H1 (cell line): Measurements from ENCODE around the gene UPF1. TPM values are rescaled to one million over a fixed set of nuclear protein-coding genes. Genes with fewer than 3 reads are reported as not detected.

ENCODE experiments used
- CTCF ChIA-PET: fragments of 300-600 bp; sonication (Branson Sonifier 250); formaldehyde crosslinking; loops from one replicate; lab custom pipeline; 2021; ENCODE audit not compliant: partially characterized antibody; lab: Charles Lee
- POLR2A ChIA-PET: fragments of 300-600 bp; sonication (Branson Sonifier 250); formaldehyde crosslinking; loops from one replicate; lab custom pipeline; 2021; ENCODE audit warnings: inconsistent platforms; ENCODE audit not compliant: partially characterized antibody; lab: Charles Lee
- DNase-seq, 2 experiments: peaks; one replicate each; pipeline versions ENCODE4 v3.0.0 to v3.0.0-alpha.2; 2010 to 2022; ENCODE audit warnings: low spot score in 2 of 2, low read depth in 1 of 2, mixed read lengths in 1 of 2
- FAIRE-seq: peaks from 2 replicates; lab custom pipeline; 2011; peaks lifted over from hg19 to GRCh38; lab: Jason Lieb, UNC
- H2AFZ ChIP-seq: 2 replicates; pipeline ENCODE4 v1.8.1; 2012; ENCODE audit warnings: low read length, inconsistent platforms
- H2AK5ac ChIP-seq: 2 replicates; pipeline ENCODE4 v1.6.1; 2013; ENCODE audit warnings: low read depth, low read length
- H2BK120ac ChIP-seq: replicated peaks from 2 replicates; pipeline ENCODE3; 2013; ENCODE audit warnings: low read depth, low read length, inconsistent platforms
- H2BK12ac ChIP-seq: 2 replicates; pipeline ENCODE4 v1.6.1; 2013; ENCODE audit warnings: low read depth, low read length
- H2BK15ac ChIP-seq: 2 replicates; pipeline ENCODE4 v1.6.1; 2013; ENCODE audit warnings: low read length
- H2BK20ac ChIP-seq: 2 replicates; pipeline ENCODE4 v1.6.1; 2013; ENCODE audit warnings: low read length
- H2BK5ac ChIP-seq: 2 replicates; pipeline ENCODE4 v1.6.1; 2013; ENCODE audit warnings: low read depth, low read length
- H3K14ac ChIP-seq: 2 replicates; pipeline ENCODE4 v1.6.1; 2013; ENCODE audit warnings: inconsistent platforms; ENCODE audit not compliant: insufficient read length
- H3K18ac ChIP-seq: 2 replicates; pipeline ENCODE4 v1.6.1; 2013; ENCODE audit warnings: low read length; ENCODE audit errors: extremely low read depth
- H3K23ac ChIP-seq: 2 replicates; pipeline ENCODE4 v1.6.1; 2013; ENCODE audit warnings: inconsistent platforms; ENCODE audit not compliant: insufficient read length
- H3K23me2 ChIP-seq: 2 replicates; pipeline ENCODE4 v1.6.1; 2013; ENCODE audit warnings: low read depth, low read length
- H3K27ac ChIP-seq: 2 replicates; pipeline ENCODE4 v1.6.1; 2011; ENCODE audit warnings: low read depth, low read length, inconsistent platforms
- H3K27me3 ChIP-seq, 4 experiments: replicated peaks in 1 of 4; 1 replicate in 1 of 4; 2 replicates in 3 of 4; pipeline versions ENCODE4 v1.6.1 to v1.8.1; 2011 to 2013; ENCODE audit warnings: low read length in 3 of 4, mild to moderate bottlenecking in 3 of 4, inconsistent platforms in 2 of 4, mixed read lengths in 2 of 4, moderate library complexity in 1 of 4; ENCODE audit not compliant: control insufficient read depth in 3 of 4, insufficient read depth in 3 of 4; ENCODE audit errors: extremely low read depth in 1 of 4
- H3K36me3 ChIP-seq, 4 experiments: 2 replicates each; pipeline versions ENCODE4 v1.6.1 to v1.8.1; 2011 to 2013; ENCODE audit warnings: mild to moderate bottlenecking in 4 of 4, low read length in 3 of 4, moderate library complexity in 2 of 4, control low read depth in 1 of 4, inconsistent platforms in 1 of 4; ENCODE audit not compliant: insufficient read depth in 4 of 4, control insufficient read depth in 2 of 4
- H3K4ac ChIP-seq: replicated peaks from 2 replicates; pipeline ENCODE3; 2013; ENCODE audit warnings: low read length, low read depth, mixed read lengths, inconsistent platforms; ENCODE audit not compliant: insufficient read length
- H3K4me1 ChIP-seq, 4 experiments: replicated peaks in 1 of 4; 1 replicate in 1 of 4; 2 replicates in 3 of 4; pipeline versions ENCODE4 v1.6.1 to v1.8.1; 2011 to 2013; ENCODE audit warnings: low read length in 3 of 4, inconsistent platforms in 2 of 4, mixed read lengths in 1 of 4; ENCODE audit not compliant: insufficient read depth in 4 of 4, control insufficient read depth in 3 of 4
- H3K4me2 ChIP-seq, 2 experiments: 2 replicates each; pipeline versions ENCODE4 v1.6.1 to v1.8.1; 2011 to 2013; ENCODE audit warnings: low read depth in 2 of 2, low read length in 2 of 2, control low read depth in 1 of 2, inconsistent platforms in 1 of 2, mild to moderate bottlenecking in 1 of 2; ENCODE audit not compliant: insufficient read depth in 1 of 2
- H3K4me3 ChIP-seq, 4 experiments: fragments of 200-600, 300-600 bp in 1 of 4; sonication (generic), shearing (Covaris generic), sonication (Bioruptor Twin) in 1 of 4; 2 replicates each; pipeline versions ENCODE4 v1.5.1 to v1.8.1; 2011 to 2016; ENCODE audit warnings: low read length in 4 of 4, low read depth in 3 of 4, control low read depth in 2 of 4, inconsistent platforms in 2 of 4, mild to moderate bottlenecking in 2 of 4, mixed read lengths in 1 of 4, moderate library complexity in 1 of 4; ENCODE audit not compliant: insufficient read depth in 2 of 4; ENCODE audit errors: extremely low read depth in 1 of 4
- H3K56ac ChIP-seq: replicated peaks from 2 replicates; pipeline ENCODE3; 2013; ENCODE audit warnings: low read depth, mild to moderate bottlenecking, mixed read lengths, low read length, inconsistent platforms; ENCODE audit not compliant: insufficient read length
- H3K79me1 ChIP-seq: 2 replicates; pipeline ENCODE4 v1.6.1; 2013; ENCODE audit warnings: low read depth, low read length, control low read depth
- H3K79me2 ChIP-seq, 2 experiments: 2 replicates each; pipeline versions ENCODE4 v1.6.1 to v1.8.1; 2012 to 2013; ENCODE audit warnings: low read length in 2 of 2, mild to moderate bottlenecking in 2 of 2, inconsistent platforms in 1 of 2; ENCODE audit not compliant: insufficient read depth in 2 of 2, control insufficient read depth in 1 of 2
- H3K9ac ChIP-seq, 4 experiments: replicated peaks in 1 of 4; 1 replicate in 1 of 4; 2 replicates in 3 of 4; pipeline versions ENCODE4 v1.6.1 to v1.8.1; 2011 to 2013; ENCODE audit warnings: low read depth in 3 of 4, low read length in 3 of 4, control low read depth in 2 of 4, mild to moderate bottlenecking in 2 of 4, moderate library complexity in 2 of 4, inconsistent platforms in 1 of 4; ENCODE audit errors: extremely low read depth in 1 of 4
- H3K9me3 ChIP-seq, 2 experiments: 2 replicates each; pipeline versions ENCODE4 v1.6.1 to v1.8.1; 2012 to 2013; ENCODE audit warnings: mild to moderate bottlenecking in 2 of 2, moderate library complexity in 2 of 2, control low read depth in 1 of 2, inconsistent platforms in 1 of 2, low read depth in 1 of 2, low read length in 1 of 2, mixed read lengths in 1 of 2; ENCODE audit not compliant: insufficient read depth in 2 of 2
- H4K20me1 ChIP-seq, 2 experiments: replicated peaks in 1 of 2; 2 replicates each; pipeline versions ENCODE3 to v1.8.1; 2011 to 2013; ENCODE audit warnings: inconsistent platforms in 2 of 2, low read length in 2 of 2, mild to moderate bottlenecking in 1 of 2; ENCODE audit not compliant: insufficient read depth in 2 of 2, control insufficient read depth in 1 of 2
- H4K5ac ChIP-seq: 2 replicates; pipeline ENCODE4 v1.6.1; 2013; ENCODE audit warnings: low read length, low read depth, mixed read lengths, inconsistent platforms; ENCODE audit not compliant: insufficient read length
- H4K8ac ChIP-seq: 2 replicates; pipeline ENCODE4 v1.8.0; 2013; ENCODE audit warnings: mild to moderate bottlenecking, moderate library complexity, low read length, inconsistent platforms; ENCODE audit not compliant: insufficient read depth; ENCODE audit errors: extremely low read depth
- H4K91ac ChIP-seq: replicated peaks from 2 replicates; pipeline ENCODE3; 2013; ENCODE audit warnings: low read length, mixed read lengths, inconsistent platforms; ENCODE audit not compliant: insufficient read length
- BCL11A ChIP-seq, 2 experiments: IDR thresholded peaks; one replicate each; pipeline ENCODE4 v1.6.1; 2011; ENCODE audit warnings: low read depth in 2 of 2, low read length in 2 of 2, mild to moderate bottlenecking in 2 of 2
- RFX5 ChIP-seq: IDR thresholded peaks from 2 replicates; pipeline ENCODE4 v1.6.1; 2011; ENCODE audit warnings: low read depth, low read length, improper control_type of control experiment, borderline replicate concordance
- SIN3A ChIP-seq, 2 experiments: IDR thresholded peaks in 1 of 2; conservative IDR thresholded peaks in 1 of 2; 2 replicates each; pipeline ENCODE4 v1.6.1; 2011 to 2012; ENCODE audit warnings: low read length in 2 of 2, improper control_type of control experiment in 1 of 2, low read depth in 1 of 2, mild to moderate bottlenecking in 1 of 2
- WGBS, 2 experiments: shearing (Covaris generic) in 1 of 2; methylation state at CpG; one replicate each; pipeline versions ENCODE4 v1.1.6 to v1.1.7; 2013 to 2015; ENCODE audit warnings: low lambda C conversion rate in 2 of 2, mixed read lengths in 2 of 2, inconsistent platforms in 1 of 2, low coverage in 1 of 2, missing lambda C conversion rate in 1 of 2; ENCODE audit not compliant: insufficient replicate concordance in 2 of 2, insufficient coverage in 1 of 2, insufficient read length in 1 of 2; ENCODE audit errors: extremely low coverage in 1 of 2, missing lambda C conversion rate in 1 of 2; 5-methylcytosine and 5-hydroxymethylcytosine counted together
- polyA plus RNA-seq, 7 experiments: library from polyadenylated mRNA; depleted of rRNA in 3 of 7; stranded (reverse) in 5 of 7; unstranded in 2 of 7; fragments of >200 nt in 5 of 7; fragments of 200-250 nt in 2 of 7; gene quantifications; 1 replicate in 5 of 7; 2 replicates in 1 of 7; 4 replicates in 1 of 7; pipeline versions ENCODE4 v1.2.1 to v1.2.3, GENCODE V29; 2011 to 2013; ENCODE audit warnings: missing spikeins in 2 of 7, mixed read lengths in 2 of 7
- total RNA-seq: library from RNA; stranded (reverse); fragmentation: NEBNext Ultra II Directional; extraction: Animal tissue kit (Norgen Biotek cat#: 25700); gene quantifications from 2 replicates; pipeline ENCODE4 v1.2.1, GENCODE V29; 2021
- TF ChIP-seq, protein P1 (sequence below): IDR thresholded peaks from 2 replicates; pipeline ENCODE4 v1.6.1; 2011; ENCODE audit warnings: low read depth, mild to moderate bottlenecking, low read length; ENCODE audit not compliant: insufficient read depth

The UPF1 gene
- total and polyA plus RNA-seq, 2 of the 8 experiments (the other 6 are each of a cell fraction or from before 2014, with no cell fraction given), result 46.4 to 62.0 TPM

DNA sequence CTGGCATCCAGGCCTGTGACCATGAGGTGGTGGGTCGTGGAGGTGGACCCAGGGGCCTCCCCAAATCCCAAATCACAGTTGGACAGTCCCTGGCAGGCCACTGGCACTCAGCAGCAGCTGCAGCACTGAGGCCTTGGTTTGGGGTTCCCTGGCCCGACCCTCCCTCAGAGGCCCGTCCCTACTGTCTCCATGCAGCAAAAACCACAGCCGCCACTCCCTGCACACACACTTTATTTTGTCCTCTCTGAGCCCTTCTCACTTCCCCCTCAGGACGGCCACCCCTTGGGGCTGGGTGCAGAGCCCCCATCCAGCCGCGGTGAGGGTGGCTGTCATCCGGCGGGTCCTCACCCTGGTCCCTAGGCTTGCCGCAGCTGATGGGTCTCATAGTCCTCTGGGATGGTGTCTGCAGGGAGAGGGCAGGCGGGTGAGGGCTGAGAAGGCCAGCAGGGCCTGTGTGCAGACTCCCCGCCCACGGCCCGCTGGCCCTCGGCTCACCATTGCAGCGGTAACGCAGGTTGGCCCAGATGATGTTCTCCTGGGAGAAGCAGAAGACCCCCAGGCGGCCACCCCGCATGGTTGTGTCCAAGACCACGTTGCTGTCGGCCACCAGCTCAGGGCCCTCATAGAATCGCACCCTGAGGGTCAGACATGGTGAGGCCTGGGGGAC, 49.1 kb upstream of the UPF1 start:
- DNase-seq (no peak), FAIRE-seq (no peak)
- H3K4me3 ChIP-seq, result no peak overlapping the region
- TF ChIP-seq RFX5 (no peak), BCL11A (IDR thresholded peaks at IDR 0.05; ENCODE audit: low read depth in 2 of 2, low read length in 2 of 2) (no peak), SIN3A (conservative IDR thresholded peaks at IDR 0.05 in 1 of 2, IDR thresholded peaks at IDR 0.05 in 1 of 2; ENCODE audit: low read depth in 1 of 2, low read length in 2 of 2) (no peak)
- TF ChIP-seq, protein P1, sequence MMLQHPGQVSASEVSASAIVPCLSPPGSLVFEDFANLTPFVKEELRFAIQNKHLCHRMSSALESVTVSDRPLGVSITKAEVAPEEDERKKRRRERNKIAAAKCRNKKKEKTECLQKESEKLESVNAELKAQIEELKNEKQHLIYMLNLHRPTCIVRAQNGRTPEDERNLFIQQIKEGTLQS, result no peak
- no peak overlapping the region for H2AFZ ChIP-seq
- no peak overlapping the region for H4K91ac ChIP-seq
- H3K4me2 ChIP-seq, result no peak overlapping the region
- H2BK15ac ChIP-seq, result no peak overlapping the region
- H4K5ac ChIP-seq, result no peak overlapping the region
- H3K9me3 ChIP-seq, result no peaks in the 10 kb centered on the region
- peaks cover 9 to 31% of the 10 kb centered on the region in 2 experiments for H4K20me1 ChIP-seq
- H3K4me1 ChIP-seq, result peaks cover 3 to 13% (median 9%) of the 10 kb centered on the region in 4 experiments
- no peak overlapping the region for H3K56ac ChIP-seq
- H3K23ac ChIP-seq, result no peak overlapping the region
- H2AK5ac ChIP-seq, result no peak overlapping the region
- H2BK5ac ChIP-seq, result no peak overlapping the region
- H3K36me3 ChIP-seq, result no peaks in the 10 kb centered on the region
- no peak overlapping the region for H2BK20ac ChIP-seq
- H3K79me2 ChIP-seq, result no peaks in the 10 kb centered on the region
- no peak overlapping the region for H2BK120ac ChIP-seq
- H3K4ac ChIP-seq, result no peak overlapping the region
- 86% methylated on average over 18 of the region's 22 CpGs; no CpG with 5 or more reads in 1 of the 2 experiments for WGBS, 2 experiments
- no peak overlapping the region for H3K9ac ChIP-seq
- H3K23me2 ChIP-seq, result peaks cover 5% of the 10 kb centered on the region; the same call in 1 of the 2 replicates
- no peak overlapping the region for H3K14ac ChIP-seq
- no peaks in the 10 kb centered on the region for H3K79me1 ChIP-seq
- H2BK12ac ChIP-seq, result no peak overlapping the region
- CTCF ChIA-PET, result interaction anchor here (0.9 to 3.4 kb wide), 4 partner anchors 10 to 56 kb away, joined by 4 to 15 read pairs (median 5); no protein-coding TSS in a partner anchor
- H3K27ac ChIP-seq, result no peak overlapping the region
- H4K8ac ChIP-seq, result peak overlapping the region; percentile 21; the same call in 1 of the 2 replicates
- peaks cover 42 to 97% (median 92%) of the 10 kb centered on the region in 4 experiments for H3K27me3 ChIP-seq
- POLR2A ChIA-PET, result interaction anchor here (1.0 to 1.7 kb wide), 4 partner anchors 9 to 145 kb away, joined by 3 to 5 read pairs (median 3); no protein-coding TSS in a partner anchor
- H3K18ac ChIP-seq, result no peak overlapping the region
